ENCODE results near the gene PGS1.

Gene PGS1

DNA sequence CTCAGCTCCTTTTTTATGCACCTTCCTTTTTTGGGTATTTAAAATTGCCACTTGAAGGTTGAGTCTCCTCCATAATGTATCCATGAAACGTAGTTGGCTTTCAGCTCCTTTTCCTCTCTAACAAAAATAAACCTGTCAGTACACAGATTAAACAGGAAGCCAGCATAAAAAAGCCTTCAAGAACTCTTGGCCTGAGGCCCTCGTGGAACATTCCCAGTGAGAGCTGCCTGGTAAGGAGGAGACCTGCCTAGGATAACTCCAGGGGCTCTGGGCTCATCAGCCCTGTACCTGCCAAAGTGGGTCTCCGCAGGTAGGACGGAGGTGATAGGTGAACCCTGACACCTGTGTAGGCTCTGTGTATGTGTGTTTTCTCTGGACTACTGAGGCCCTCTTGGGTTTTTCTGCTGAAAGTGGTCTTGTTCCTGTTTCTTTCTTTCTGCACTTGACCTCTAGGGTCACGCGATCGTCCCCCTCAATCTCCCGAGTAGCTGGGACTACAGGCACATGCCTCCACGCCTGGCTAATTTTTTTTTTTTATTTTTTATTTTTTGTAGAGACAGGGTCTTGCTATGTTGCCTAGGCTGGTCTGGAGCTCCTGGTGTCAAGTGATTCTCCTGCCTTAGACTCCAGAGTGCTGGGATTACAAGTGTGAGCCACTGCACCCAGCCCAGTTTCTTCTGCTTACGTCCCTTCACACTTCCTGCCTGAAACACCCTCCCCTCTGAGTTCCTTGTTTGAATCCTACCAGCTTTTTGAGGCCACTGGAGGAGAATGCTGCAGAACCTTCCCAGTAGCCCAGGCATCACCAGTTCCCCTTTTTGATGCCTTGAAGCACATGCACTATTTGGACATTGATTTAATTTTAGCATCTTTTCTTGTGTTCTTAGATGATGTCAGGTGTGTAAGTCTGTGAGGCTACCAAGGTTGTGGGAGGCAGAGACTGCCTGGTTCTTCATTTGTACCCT is 9.8 kb downstream of the PGS1 start:
- DNase-seq (ENCODE audit: low read depth in 1 of 2, low spot score in 1 of 2) = no peak

DNA sequence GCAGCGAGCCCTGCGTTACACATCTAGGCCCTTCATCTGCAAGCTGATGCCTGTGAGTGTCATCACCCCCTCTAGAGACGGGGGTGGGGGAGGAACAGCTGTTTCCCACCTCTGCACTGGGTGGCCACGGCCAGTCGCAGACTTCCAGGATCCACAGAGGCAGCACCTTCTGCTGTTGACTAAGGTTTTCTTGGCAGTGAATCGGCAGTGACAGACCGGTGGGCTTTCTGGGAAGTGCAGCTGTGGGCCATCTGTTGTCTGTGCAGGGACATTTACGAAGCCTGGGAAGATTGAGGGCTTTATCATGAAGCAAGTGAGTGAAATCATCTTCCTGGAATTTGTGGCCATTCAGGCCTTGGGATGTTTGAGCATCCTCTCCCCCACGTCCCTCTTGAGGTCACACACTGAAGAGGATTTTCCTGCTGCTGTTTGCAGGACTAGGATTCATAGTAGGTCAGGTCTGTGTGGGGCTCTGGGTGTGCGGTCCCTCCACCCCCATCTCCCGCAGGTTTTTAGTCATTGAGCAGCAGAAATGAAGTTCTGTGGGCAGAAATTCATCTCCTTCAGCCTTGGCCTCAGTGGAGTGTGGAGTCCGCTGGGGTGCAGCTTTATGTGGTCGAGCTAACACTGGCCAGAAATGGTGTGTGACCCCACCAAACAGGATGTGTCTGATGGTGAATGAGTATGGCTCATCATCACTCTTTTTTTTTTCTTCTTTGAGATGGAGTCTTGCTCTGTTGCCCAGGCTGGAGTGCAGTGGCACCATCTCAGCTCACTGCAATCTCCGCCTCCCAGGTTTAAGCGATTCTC is 12.0 kb downstream of the PGS1 start:
- no peak for DNase-seq (ENCODE audit: low read depth in 1 of 2, low spot score in 1 of 2)

- no peak for DNase-seq (ENCODE audit: low read depth in 1 of 2, low spot score in 1 of 2)
These were observed 12.6 kb downstream of the PGS1 start for GRCh38 chr17:78391051-78391431.

DNA sequence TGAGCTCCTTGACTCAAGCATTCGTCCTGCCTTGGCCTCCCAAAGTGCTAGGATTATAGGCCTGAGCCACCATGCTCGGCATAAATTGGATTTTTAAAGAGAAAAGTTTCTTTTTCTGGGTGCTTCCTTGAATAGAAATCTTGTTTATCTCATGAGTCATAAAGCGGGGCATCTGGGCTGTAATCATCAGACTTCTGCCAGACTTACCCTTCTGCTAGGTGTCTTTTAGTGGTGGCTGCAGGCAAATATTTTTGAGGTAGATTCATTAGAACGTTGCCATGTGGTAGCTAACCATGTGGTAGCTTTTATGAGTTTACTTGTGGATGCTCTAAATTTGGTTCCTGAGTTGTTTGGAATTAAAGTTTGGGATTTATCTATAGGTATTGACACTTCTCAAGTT is 13.4 kb downstream of the PGS1 start:
- no peak for DNase-seq (ENCODE audit: low read depth in 1 of 2, low spot score in 1 of 2)

GRCh38 chr17:78392295-78392694 is 13.8 kb downstream of the PGS1 start:
- no peak for DNase-seq (ENCODE audit: low read depth in 1 of 2, low spot score in 1 of 2)

DNA sequence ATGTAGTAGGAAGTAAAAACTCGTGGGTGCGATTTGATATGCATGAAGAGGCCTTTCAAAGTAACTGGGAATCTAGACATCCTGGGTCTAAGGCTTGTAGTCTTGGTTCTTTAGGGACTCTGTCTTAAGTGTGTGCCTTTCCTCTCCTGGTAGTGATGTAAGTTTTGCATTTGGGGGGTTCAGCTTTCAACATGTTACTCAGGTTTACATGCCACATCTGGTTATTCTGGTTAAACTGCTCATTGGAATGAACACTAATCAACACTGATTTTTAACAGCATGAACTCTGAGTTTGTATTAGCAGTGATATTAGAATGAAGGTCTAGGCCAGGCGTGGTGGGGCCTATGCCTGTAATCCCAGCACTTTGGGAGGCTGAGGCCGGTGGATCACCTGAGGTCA is 15.1 kb downstream of the PGS1 start:
- no peak for DNase-seq (ENCODE audit: low read depth in 1 of 2, low spot score in 1 of 2)

- DNase-seq (ENCODE audit: low read depth in 1 of 2, low spot score in 1 of 2) = no peak
These were observed 15.8 kb downstream of the PGS1 start for GRCh38 chr17:78394209-78394608.

DNA sequence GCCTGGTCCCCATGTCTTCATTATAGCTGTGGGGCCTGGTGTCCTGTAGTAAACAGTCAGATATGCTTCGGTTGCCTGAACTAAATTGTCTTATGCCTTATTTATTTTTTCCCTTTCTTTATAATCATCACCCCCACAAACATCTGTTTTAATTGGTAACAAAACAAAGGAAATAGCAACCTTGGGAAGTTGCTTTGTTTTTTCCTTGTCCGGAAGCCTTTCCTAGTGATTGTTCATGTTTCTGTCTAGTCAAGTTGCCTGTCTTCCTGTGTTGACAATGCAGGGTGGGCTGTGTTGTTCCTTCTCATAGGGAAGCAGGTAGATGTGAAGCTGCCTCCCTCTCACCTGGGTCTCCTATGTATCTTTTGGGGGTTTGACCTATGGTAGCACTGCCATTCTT is 16.7 kb downstream of the PGS1 start:
- no peak for DNase-seq (ENCODE audit: low read depth in 1 of 2, low spot score in 1 of 2)

GRCh38 chr17:78396441-78397337 is 18.2 kb downstream of the PGS1 start:
- DNase-seq (ENCODE audit: low read depth in 1 of 2, low spot score in 1 of 2) = no peak

DNA sequence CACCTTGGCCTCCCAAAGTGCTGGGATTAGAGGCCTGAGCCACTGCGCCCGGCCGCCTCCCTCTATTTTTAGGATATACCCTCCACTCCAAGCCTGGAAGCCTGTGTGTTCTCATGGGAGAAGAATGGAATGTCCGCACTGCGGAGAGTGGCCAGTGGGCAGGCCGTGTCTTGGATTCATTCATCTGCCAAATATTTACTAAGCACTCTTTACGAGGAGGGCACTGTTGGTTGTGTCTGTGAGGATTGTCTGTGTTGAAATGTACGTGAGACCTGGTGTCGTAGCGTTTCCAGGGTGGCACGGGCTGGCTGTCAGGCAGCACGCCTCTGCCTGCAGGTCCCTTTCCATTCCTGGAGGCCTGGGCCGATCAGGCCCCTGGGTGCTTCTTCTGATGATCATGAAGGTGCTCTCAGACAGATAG is 19.2 kb downstream of the PGS1 start:
- DNase-seq (ENCODE audit: low read depth in 1 of 2, low spot score in 1 of 2) = no peak

- no peak for DNase-seq (ENCODE audit: low read depth in 1 of 2, low spot score in 1 of 2)
These were observed 19.9 kb downstream of the PGS1 start for GRCh38 chr17:78398390-78398789.

GRCh38 chr17:78399028-78399692 is 20.7 kb downstream of the PGS1 start:
- no peak for DNase-seq (ENCODE audit: low read depth in 1 of 2, low spot score in 1 of 2)

GRCh38 chr17:78399693-78400144 is 21.3 kb downstream of the PGS1 start:
- no peak for DNase-seq (ENCODE audit: low read depth in 1 of 2, low spot score in 1 of 2)

GRCh38 chr17:78400581-78401240 is 22.3 kb downstream of the PGS1 start:
- DNase-seq (ENCODE audit: low read depth in 1 of 2, low spot score in 1 of 2) = no peak

DNA sequence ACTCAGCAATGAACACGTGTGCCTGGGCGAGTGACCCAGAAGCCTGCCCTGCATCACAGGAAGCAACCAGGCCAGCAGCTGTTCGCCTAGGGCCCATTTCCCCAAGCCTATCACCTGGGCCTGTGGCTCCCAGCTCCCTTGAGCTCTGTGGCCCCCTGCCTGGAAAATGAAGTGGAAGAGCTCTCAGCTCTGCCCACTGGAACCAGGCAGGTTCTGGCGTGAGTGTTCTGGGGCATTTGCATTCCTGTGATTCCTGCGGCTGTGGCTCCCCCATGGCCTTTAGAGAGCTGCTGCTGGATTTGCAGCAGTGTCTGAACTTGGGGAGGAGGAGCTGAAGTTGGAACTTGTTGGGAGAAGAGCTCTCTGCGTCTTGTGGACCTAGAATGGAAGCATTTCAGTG is 22.8 kb downstream of the PGS1 start:
- no peak for DNase-seq (ENCODE audit: low read depth in 1 of 2, low spot score in 1 of 2)

GRCh38 chr17:78401891-78402290 is 23.4 kb downstream of the PGS1 start:
- no peak for DNase-seq (ENCODE audit: low read depth in 1 of 2, low spot score in 1 of 2)

DNA sequence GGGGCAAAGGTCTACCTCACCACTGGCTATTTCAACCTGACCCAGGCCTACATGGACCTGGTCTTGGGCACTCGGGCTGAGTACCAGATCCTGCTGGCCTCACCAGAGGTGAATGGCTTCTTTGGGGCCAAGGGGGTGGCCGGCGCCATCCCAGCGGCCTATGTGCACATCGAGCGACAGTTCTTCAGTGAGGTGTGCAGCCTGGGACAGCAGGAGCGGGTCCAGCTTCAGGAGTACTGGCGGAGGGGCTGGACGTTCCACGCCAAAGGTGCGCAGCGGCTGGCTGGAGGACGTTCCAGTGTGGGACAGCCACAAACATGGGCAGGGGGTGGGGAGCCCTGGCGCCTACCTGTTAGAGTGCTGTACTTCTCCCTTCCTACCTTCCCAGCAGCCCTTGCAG is 25.4 kb downstream of the PGS1 start:
- no peak for DNase-seq (ENCODE audit: low read depth in 1 of 2, low spot score in 1 of 2)

GRCh38 chr17:78406396-78406795 is 27.9 kb downstream of the PGS1 start:
- no peak for DNase-seq (ENCODE audit: low read depth in 1 of 2, low spot score in 1 of 2)

- no peak for DNase-seq (ENCODE audit: low read depth in 1 of 2, low spot score in 1 of 2)
These were observed 28.5 kb downstream of the PGS1 start for GRCh38 chr17:78406920-78407319.

- no peak for DNase-seq (ENCODE audit: low read depth in 1 of 2, low spot score in 1 of 2)
These were observed 29.0 kb downstream of the PGS1 start for GRCh38 chr17:78407387-78408000.
